HEK293 (cell line): ENCODE data around the gene JPH3.

Source experiments
- ZBTB48 ChIP-seq: fragments of 450-650 bp; formaldehyde crosslinking; IDR thresholded peaks from 2 replicates; pipeline ENCODE4 v1.5.1; 2016; ENCODE audit warnings: missing biosample characterization, missing genetic modification characterization
- ZNF140 ChIP-seq: fragments of 450-650 bp; formaldehyde crosslinking; IDR thresholded peaks from 2 replicates; pipeline ENCODE4 v1.5.1; 2016; ENCODE audit warnings: missing biosample characterization, missing genetic modification characterization
- ZNF157 ChIP-seq: fragments of 450-650 bp; formaldehyde crosslinking; IDR thresholded peaks from 2 replicates; pipeline ENCODE4 v1.5.1; 2016; ENCODE audit warnings: missing biosample characterization, missing genetic modification characterization
- ZNF768 ChIP-seq: fragments of 450-650 bp; formaldehyde crosslinking; IDR thresholded peaks from 2 replicates; pipeline ENCODE4 v1.5.1; 2018; ENCODE audit warnings: missing biosample characterization, mild to moderate bottlenecking, missing genetic modification characterization
- TF ChIP-seq, protein P1 (sequence below): fragments of 450-650 bp; formaldehyde crosslinking; IDR thresholded peaks from 2 replicates; pipeline ENCODE4 v1.5.1; 2016; ENCODE audit warnings: missing biosample characterization, missing genetic modification characterization, low read depth
- TF ChIP-seq, protein P2 (sequence below): fragments of 450-650 bp; formaldehyde crosslinking; IDR thresholded peaks from 2 replicates; pipeline ENCODE4 v1.5.1; 2016; ENCODE audit warnings: missing biosample characterization, missing genetic modification characterization

DNA sequence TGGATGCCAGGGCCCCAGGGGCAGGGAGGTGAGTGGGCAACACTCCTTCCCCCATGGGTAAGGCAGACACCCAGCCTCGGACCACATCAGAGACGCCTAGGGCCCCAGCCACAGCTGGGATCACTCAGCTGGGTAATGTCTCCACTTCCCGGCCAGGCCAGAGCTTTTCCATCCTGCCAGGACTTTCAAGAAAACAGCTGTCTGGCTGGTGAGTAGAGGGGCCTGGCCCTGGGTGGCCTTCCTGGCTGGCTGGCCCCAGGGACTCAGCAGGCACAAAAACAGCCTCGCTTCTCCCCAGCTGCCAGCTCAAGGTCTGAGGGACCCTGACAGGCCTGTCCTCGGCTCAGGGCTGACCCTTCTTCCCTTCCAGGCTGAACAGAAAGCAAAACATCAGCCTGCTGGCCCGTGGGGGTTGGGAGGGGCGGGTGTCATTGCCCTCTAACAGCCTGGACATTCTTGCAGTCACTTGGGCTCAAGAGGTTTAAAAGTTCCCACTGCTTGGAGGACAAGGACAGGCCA, 45.3 kb upstream of the JPH3 start:
- TF ChIP-seq, protein P1, sequence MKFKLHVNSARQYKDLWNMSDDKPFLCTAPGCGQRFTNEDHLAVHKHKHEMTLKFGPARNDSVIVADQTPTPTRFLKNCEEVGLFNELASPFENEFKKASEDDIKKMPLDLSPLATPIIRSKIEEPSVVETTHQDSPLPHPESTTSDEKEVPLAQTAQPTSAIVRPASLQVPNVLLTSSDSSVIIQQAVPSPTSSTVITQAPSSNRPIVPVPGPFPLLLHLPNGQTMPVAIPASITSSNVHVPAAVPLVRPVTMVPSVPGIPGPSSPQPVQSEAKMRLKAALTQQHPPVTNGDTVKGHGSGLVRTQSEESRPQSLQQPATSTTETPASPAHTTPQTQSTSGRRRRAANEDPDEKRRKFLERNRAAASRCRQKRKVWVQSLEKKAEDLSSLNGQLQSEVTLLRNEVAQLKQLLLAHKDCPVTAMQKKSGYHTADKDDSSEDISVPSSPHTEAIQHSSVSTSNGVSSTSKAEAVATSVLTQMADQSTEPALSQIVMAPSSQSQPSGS (tag by site-specific recombination), result no peak
- TF ChIP-seq, protein P2, sequence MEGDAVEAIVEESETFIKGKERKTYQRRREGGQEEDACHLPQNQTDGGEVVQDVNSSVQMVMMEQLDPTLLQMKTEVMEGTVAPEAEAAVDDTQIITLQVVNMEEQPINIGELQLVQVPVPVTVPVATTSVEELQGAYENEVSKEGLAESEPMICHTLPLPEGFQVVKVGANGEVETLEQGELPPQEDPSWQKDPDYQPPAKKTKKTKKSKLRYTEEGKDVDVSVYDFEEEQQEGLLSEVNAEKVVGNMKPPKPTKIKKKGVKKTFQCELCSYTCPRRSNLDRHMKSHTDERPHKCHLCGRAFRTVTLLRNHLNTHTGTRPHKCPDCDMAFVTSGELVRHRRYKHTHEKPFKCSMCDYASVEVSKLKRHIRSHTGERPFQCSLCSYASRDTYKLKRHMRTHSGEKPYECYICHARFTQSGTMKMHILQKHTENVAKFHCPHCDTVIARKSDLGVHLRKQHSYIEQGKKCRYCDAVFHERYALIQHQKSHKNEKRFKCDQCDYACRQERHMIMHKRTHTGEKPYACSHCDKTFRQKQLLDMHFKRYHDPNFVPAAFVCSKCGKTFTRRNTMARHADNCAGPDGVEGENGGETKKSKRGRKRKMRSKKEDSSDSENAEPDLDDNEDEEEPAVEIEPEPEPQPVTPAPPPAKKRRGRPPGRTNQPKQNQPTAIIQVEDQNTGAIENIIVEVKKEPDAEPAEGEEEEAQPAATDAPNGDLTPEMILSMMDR (tag by site-specific recombination), result no peak
- TF ChIP-seq ZNF768 (tag by site-specific recombination), result no peak
- TF ChIP-seq ZNF157 (tag by site-specific recombination), result no peak
- TF ChIP-seq ZNF140 (tag by site-specific recombination), result no peak
- no peak for TF ChIP-seq ZBTB48 (tag by site-specific recombination)
